ENCODE data around the gene TPM4.

The TPM4 gene

GRCh38 chr19:16034958-16035560 is 41.2 kb upstream of the TPM4 start:
- no peak overlapping the region for H3K9ac ChIP-seq (ENCODE audit: low read depth, low read length)
- 78% methylated on average over 17 of the region's 17 CpGs for WGBS

DNA sequence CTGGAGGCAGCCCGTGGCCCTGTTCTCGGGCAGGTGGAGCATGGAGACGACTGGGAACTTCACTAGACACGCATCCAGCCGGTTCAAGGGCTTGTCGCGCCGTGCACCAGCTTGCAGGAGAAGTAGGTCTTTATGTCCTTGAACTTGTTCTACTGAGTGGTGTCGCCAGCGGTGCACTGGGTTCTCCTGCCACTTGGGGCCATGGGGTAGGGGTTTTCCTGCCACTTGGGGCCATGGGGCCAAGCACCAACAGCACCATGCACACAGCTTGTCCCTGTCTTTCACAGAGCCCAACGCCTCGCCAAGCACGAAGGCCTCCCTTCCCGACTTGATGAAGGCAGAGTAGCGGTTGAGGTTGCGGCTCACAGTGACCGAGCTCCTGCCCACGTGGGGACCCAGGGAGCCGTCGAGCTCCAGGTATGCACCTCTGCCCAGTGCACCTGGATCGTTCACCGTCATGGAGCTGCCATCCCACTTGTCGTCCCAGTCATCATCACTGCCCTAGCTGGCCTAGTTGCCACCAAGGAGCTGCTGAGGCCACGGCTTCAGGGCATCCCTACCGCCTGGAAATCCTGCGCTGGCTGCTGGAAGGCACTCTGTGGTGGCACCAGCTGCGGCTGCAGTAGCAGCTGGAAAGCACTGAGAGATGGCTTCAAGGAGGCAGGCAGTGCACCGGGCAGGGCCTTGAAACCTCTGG is 40.5 kb upstream of the TPM4 start:
- Histone ChIP-seq H3K27me3 (ENCODE audit: insufficient read depth, low read length) (no peaks in the 10 kb centered on the region), H3K4me3 (ENCODE audit: low read length) (no peak overlapping the region), H3K27ac (ENCODE audit: low read depth, low read length) (no peak overlapping the region), H3K4me1 (ENCODE audit: insufficient read depth, low read length) (no peaks in the 10 kb centered on the region), H3K9me3 (ENCODE audit: insufficient read depth, low read depth, low read length) (0 out of 2 replicates have a peak, but pooled peaks cover 3% of the 10 kb centered on the region), H3K36me3 (ENCODE audit: insufficient read depth, low read length) (no peaks in the 10 kb centered on the region), H3K9ac (ENCODE audit: low read depth, low read length) (no peak overlapping the region)
- WGBS, result 85% methylated on average over 28 of the region's 28 CpGs

More at GRCh38 chr19:16034958-16035560, 41.2 kb upstream of the TPM4 start:
- no peak overlapping the region for H3K4me3 ChIP-seq (ENCODE audit: low read length)
- no peaks in the 10 kb centered on the region for H3K36me3 ChIP-seq (ENCODE audit: insufficient read depth, low read length)
- H3K9me3 ChIP-seq (ENCODE audit: insufficient read depth, low read depth, low read length), result 0 out of 2 replicates have a peak, but pooled peaks cover 3% of the 10 kb centered on the region
- no peaks in the 10 kb centered on the region for H3K4me1 ChIP-seq (ENCODE audit: insufficient read depth, low read length)
- H3K27ac ChIP-seq (ENCODE audit: low read depth, low read length), result no peak overlapping the region
- no peaks in the 10 kb centered on the region for H3K27me3 ChIP-seq (ENCODE audit: insufficient read depth, low read length)

DNA sequence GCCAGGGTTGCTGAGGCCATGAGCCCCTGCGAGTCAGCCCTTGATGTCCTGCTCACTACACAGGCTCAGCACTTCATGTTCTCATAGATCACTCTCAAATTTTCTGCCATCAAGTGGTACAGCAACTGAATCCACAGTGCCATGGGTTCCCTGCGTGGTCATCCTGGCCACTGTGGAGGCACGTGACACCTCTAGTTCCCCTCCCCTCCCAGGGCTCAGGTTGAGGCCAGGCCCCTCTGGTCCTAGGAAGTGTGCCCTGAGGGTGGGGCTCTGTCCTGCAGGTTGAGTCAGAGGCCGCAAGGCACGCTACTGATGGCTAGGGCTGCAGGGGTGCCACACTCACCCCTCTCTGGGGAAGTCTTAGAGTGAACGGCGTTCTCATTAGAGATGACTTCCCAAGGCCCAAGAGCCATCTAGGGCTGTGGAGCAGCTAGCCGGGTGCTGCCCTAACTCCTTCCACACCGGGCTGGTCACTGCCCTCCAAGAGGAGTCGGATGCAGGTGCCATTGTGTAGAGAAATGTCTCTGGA is 39.8 kb upstream of the TPM4 start:
- H3K27ac ChIP-seq (ENCODE audit: low read depth, low read length), result no peak overlapping the region
- H3K27me3 ChIP-seq (ENCODE audit: insufficient read depth, low read length), result no peaks in the 10 kb centered on the region
- 0 out of 2 replicates have a peak, but pooled peaks cover 3% of the 10 kb centered on the region for H3K9me3 ChIP-seq (ENCODE audit: insufficient read depth, low read depth, low read length)
- 87% methylated on average over 10 of the region's 10 CpGs for WGBS
- no peaks in the 10 kb centered on the region for H3K4me1 ChIP-seq (ENCODE audit: insufficient read depth, low read length)
- no peak overlapping the region for H3K9ac ChIP-seq (ENCODE audit: low read depth, low read length)
- no peak overlapping the region for H3K4me3 ChIP-seq (ENCODE audit: low read length)
- H3K36me3 ChIP-seq (ENCODE audit: insufficient read depth, low read length), result no peaks in the 10 kb centered on the region

GRCh38 chr19:16036941-16037340 is 39.4 kb upstream of the TPM4 start:
- Histone ChIP-seq H3K4me1 (ENCODE audit: insufficient read depth, low read length) (no peaks in the 10 kb centered on the region), H3K27ac (ENCODE audit: low read depth, low read length) (no peak overlapping the region), H3K4me3 (ENCODE audit: low read length) (no peak overlapping the region), H3K9ac (ENCODE audit: low read depth, low read length) (no peak overlapping the region), H3K36me3 (ENCODE audit: insufficient read depth, low read length) (no peaks in the 10 kb centered on the region), H3K27me3 (ENCODE audit: insufficient read depth, low read length) (no peaks in the 10 kb centered on the region), H3K9me3 (ENCODE audit: insufficient read depth, low read depth, low read length) (0 out of 2 replicates have a peak, but pooled peaks cover 3% of the 10 kb centered on the region)
- 82% methylated on average over 11 of the region's 11 CpGs for WGBS

DNA sequence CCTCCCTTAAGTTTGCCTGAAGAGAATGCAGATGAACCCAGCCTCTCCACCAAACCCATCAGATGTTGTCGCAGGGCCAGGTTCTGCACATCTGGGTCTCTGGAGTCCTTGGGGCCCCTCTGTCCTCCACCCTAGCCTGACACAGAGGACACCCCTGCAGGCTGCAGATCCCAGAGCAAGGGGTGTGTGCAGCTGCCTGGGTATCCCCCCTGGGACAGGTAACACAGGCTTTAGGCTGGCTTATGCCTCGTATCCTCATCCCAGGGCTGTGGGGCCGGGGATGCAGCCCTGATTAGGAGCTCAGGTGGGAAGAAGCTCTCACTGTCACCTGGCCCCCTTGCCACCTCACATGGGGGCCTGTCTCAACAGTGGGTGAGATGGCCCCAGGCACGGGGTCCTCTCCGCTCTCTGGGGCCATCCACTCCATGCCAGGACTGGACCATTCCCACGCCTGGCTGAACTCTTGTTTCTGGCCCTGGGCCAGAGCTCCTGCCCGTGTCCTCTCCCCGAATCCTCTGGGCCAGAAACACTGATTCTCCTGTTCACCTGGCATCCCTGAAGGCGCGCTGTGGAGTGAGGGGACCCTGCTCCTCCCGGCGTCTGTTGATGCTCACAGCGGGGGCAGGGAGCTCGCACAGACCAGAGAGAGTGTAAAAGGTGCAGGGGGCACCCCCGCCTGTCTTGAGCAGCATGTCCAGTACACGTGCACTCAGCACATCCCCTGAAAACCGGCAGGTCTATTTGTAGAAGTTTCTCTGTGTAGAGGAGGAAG is 38.7 kb upstream of the TPM4 start:
- 82% methylated on average over 17 of the region's 17 CpGs for WGBS

GRCh38 chr19:16038196-16038695 is 38.0 kb upstream of the TPM4 start:
- Histone ChIP-seq H3K9me3 (ENCODE audit: insufficient read depth, low read depth, low read length) (no peaks in the 10 kb centered on the region), H3K36me3 (ENCODE audit: insufficient read depth, low read length) (no peaks in the 10 kb centered on the region), H3K27me3 (ENCODE audit: insufficient read depth, low read length) (no peaks in the 10 kb centered on the region), H3K4me3 (ENCODE audit: low read length) (no peak overlapping the region), H3K27ac (ENCODE audit: low read depth, low read length) (no peak overlapping the region), H3K4me1 (ENCODE audit: insufficient read depth, low read length) (no peaks in the 10 kb centered on the region), H3K9ac (ENCODE audit: low read depth, low read length) (no peak overlapping the region)
- WGBS, result 80% methylated on average over 5 of the region's 5 CpGs

More for the DNA sequence above, 38.7 kb upstream of the TPM4 start:
- Histone ChIP-seq H3K27me3 (ENCODE audit: insufficient read depth, low read length) (no peaks in the 10 kb centered on the region), H3K36me3 (ENCODE audit: insufficient read depth, low read length) (no peaks in the 10 kb centered on the region), H3K4me1 (ENCODE audit: insufficient read depth, low read length) (no peaks in the 10 kb centered on the region), H3K27ac (ENCODE audit: low read depth, low read length) (no peak overlapping the region), H3K9me3 (ENCODE audit: insufficient read depth, low read depth, low read length) (0 out of 2 replicates have a peak, but pooled peaks cover 3% of the 10 kb centered on the region), H3K9ac (ENCODE audit: low read depth, low read length) (no peak overlapping the region), H3K4me3 (ENCODE audit: low read length) (no peak overlapping the region)

DNA sequence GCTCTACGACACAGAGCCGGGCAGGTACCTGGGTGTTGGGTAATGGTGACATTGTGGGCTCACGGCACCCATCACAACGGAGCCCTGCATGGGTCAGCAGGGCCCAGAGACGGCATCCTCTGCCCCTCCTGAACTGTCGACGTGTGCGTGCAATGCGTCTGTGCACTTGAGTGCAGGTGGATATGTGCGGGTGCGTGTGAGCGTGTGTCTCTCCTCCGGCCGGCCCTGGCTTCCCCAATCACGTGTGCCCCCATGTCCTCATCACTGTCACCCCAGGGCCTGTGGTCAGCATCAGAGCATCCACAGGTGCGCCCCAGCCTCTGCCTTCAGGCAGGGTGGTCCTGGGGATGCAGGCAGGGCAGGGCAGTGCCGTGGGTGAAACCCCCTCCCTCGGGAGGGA is 37.2 kb upstream of the TPM4 start:
- Histone ChIP-seq H3K27ac (ENCODE audit: low read depth, low read length) (no peak overlapping the region), H3K27me3 (ENCODE audit: insufficient read depth, low read length) (no peaks in the 10 kb centered on the region), H3K9me3 (ENCODE audit: insufficient read depth, low read depth, low read length) (no peaks in the 10 kb centered on the region), H3K4me1 (ENCODE audit: insufficient read depth, low read length) (no peaks in the 10 kb centered on the region), H3K36me3 (ENCODE audit: insufficient read depth, low read length) (no peaks in the 10 kb centered on the region), H3K4me3 (ENCODE audit: low read length) (no peak overlapping the region), H3K9ac (ENCODE audit: low read depth, low read length) (no peak overlapping the region)
- 88% methylated on average over 18 of the region's 18 CpGs for WGBS

- H3K36me3 ChIP-seq (ENCODE audit: insufficient read depth, low read length), result no peaks in the 10 kb centered on the region
- H3K9me3 ChIP-seq (ENCODE audit: insufficient read depth, low read depth, low read length), result no peaks in the 10 kb centered on the region
- 92% methylated on average over 5 of the region's 5 CpGs for whole genome bisulfite sequencing
- H3K27me3 ChIP-seq (ENCODE audit: insufficient read depth, low read length), result no peaks in the 10 kb centered on the region
- no peak overlapping the region for H3K27ac ChIP-seq (ENCODE audit: low read depth, low read length)
- H3K4me1 ChIP-seq (ENCODE audit: insufficient read depth, low read length), result no peaks in the 10 kb centered on the region
- no peak overlapping the region for H3K9ac ChIP-seq (ENCODE audit: low read depth, low read length)
- no peak overlapping the region for H3K4me3 ChIP-seq (ENCODE audit: low read length)
Measured at GRCh38 chr19:16039545-16039944, 36.8 kb upstream of the TPM4 start.

- WGBS, result 78% methylated on average over 6 of the region's 6 CpGs
- Histone ChIP-seq H3K27ac (ENCODE audit: low read depth, low read length) (no peak overlapping the region), H3K27me3 (ENCODE audit: insufficient read depth, low read length) (no peaks in the 10 kb centered on the region), H3K9me3 (ENCODE audit: insufficient read depth, low read depth, low read length) (no peaks in the 10 kb centered on the region), H3K4me3 (ENCODE audit: low read length) (no peak overlapping the region), H3K9ac (ENCODE audit: low read depth, low read length) (no peak overlapping the region), H3K36me3 (ENCODE audit: insufficient read depth, low read length) (no peaks in the 10 kb centered on the region), H3K4me1 (ENCODE audit: insufficient read depth, low read length) (no peaks in the 10 kb centered on the region)
Measured at GRCh38 chr19:16040642-16041041, 35.7 kb upstream of the TPM4 start.

- no peak overlapping the region; the same call in 1 of the 2 replicates for H3K27ac ChIP-seq (ENCODE audit: low read depth, low read length)
- H3K36me3 ChIP-seq (ENCODE audit: insufficient read depth, low read length), result no peaks in the 10 kb centered on the region
- H3K9me3 ChIP-seq (ENCODE audit: insufficient read depth, low read depth, low read length), result no peaks in the 10 kb centered on the region
- no peaks in the 10 kb centered on the region for H3K4me1 ChIP-seq (ENCODE audit: insufficient read depth, low read length)
- H3K27me3 ChIP-seq (ENCODE audit: insufficient read depth, low read length), result no peaks in the 10 kb centered on the region
- no peak overlapping the region for H3K4me3 ChIP-seq (ENCODE audit: low read length)
- 15% methylated on average over 26 of the region's 26 CpGs for WGBS
- H3K9ac ChIP-seq (ENCODE audit: low read depth, low read length), result peak overlapping the region; percentile 32; the same call in 1 of the 2 replicates
Measured at GRCh38 chr19:16041299-16041990, 34.9 kb upstream of the TPM4 start.

All from HUES64 (cell line).